H1 (cell line): ENCODE measurements around the gene SHH. TPM values are rescaled to one million over a fixed set of nuclear protein-coding genes. Genes with fewer than 3 reads are reported as not detected.

Source experiments
- CTCF ChIP-seq, 3 experiments: IDR thresholded peaks; 1 replicate in 2 of 3; 2 replicates in 1 of 3; pipeline versions ENCODE4 v1.5.1 to v1.6.1; 2011; ENCODE audit warnings: low read length in 3 of 3, mild to moderate bottlenecking in 3 of 3, inconsistent platforms in 2 of 3, low read depth in 1 of 3, moderate library complexity in 1 of 3; ENCODE audit not compliant: insufficient read depth in 1 of 3; ENCODE audit errors: control extremely low read depth in 1 of 3
- polyA plus RNA-seq, 7 experiments: library from polyadenylated mRNA; depleted of rRNA in 3 of 7; stranded (reverse) in 5 of 7; unstranded in 2 of 7; fragments of >200 nt in 5 of 7; fragments of 200-250 nt in 2 of 7; gene quantifications; 1 replicate in 5 of 7; 2 replicates in 1 of 7; 4 replicates in 1 of 7; pipeline versions ENCODE4 v1.2.1 to v1.2.3, GENCODE V29; 2011 to 2013; ENCODE audit warnings: missing spikeins in 2 of 7, mixed read lengths in 2 of 7
- total RNA-seq: library from RNA; stranded (reverse); fragmentation: NEBNext Ultra II Directional; extraction: Animal tissue kit (Norgen Biotek cat#: 25700); gene quantifications from 2 replicates; pipeline ENCODE4 v1.2.1, GENCODE V29; 2021

The SHH gene
- total and polyA plus RNA-seq, 2 of the 8 experiments (the other 6 are each of a cell fraction or from before 2014, with no cell fraction given), result not detected

GRCh38 chr7:155763691-155764437, 48.4 kb downstream of the SHH start (continued):
- no peak for TF ChIP-seq CTCF (IDR thresholded peaks at IDR 0.05; ENCODE audit: control extremely low read depth in 1 of 3, insufficient read depth in 1 of 3, low read depth in 1 of 3, low read length in 3 of 3)
- TF ChIP-seq, all 59 proteins: peak for 0
